Transverse colon (tissue), 4 donors: ENCODE results near the gene PICK1.
"Not testable (repeated sequence)": the region's sequence is repeated elsewhere in the genome, so short reads cannot be mapped to it uniquely, and the experiment has no call there.

Source experiments
- POLR2AphosphoS5 ChIP-seq, 3 donors: sonication (generic); formaldehyde crosslinking; IDR thresholded peaks; one replicate each; pipeline ENCODE4 v1.6.1; 2016; ENCODE audit warnings: antibody characterized with exemption in 3 of 3
- TF ChIP-seq, protein P1 (sequence below), 5 experiments: fragments of 200-600 bp in 3 of 5; fragments of 450-650 bp in 2 of 5; sonication (generic) in 3 of 5; IDR thresholded peaks; 1 replicate in 2 of 5; 2 replicates in 3 of 5; pipeline ENCODE4 v1.5.1; 2016 to 2017; ENCODE audit warnings: antibody characterized with exemption in 5 of 5, inconsistent platforms in 3 of 5, mild to moderate bottlenecking in 2 of 5, moderate library complexity in 1 of 5

DNA sequence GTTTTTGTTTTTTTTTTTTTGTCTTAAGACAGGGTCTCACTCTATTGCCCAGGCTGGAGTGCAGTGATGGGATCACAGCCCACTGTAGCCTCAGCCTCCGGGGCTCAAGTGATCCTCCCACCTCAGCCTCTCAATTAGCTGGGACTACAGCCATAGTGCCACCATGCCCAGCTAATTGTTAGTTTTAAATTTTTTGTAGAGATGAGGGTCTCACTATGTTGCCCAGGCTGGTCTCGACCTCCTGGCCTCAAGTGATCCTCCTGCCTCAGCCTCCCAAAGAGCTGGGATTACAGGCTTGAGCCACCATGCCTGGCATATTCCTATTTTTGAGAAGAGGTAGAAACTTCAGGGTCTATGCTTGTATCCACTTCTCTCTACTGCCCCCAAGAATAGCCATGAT is 61.5 kb downstream of the PICK1 start:
- TF ChIP-seq, protein P1, sequence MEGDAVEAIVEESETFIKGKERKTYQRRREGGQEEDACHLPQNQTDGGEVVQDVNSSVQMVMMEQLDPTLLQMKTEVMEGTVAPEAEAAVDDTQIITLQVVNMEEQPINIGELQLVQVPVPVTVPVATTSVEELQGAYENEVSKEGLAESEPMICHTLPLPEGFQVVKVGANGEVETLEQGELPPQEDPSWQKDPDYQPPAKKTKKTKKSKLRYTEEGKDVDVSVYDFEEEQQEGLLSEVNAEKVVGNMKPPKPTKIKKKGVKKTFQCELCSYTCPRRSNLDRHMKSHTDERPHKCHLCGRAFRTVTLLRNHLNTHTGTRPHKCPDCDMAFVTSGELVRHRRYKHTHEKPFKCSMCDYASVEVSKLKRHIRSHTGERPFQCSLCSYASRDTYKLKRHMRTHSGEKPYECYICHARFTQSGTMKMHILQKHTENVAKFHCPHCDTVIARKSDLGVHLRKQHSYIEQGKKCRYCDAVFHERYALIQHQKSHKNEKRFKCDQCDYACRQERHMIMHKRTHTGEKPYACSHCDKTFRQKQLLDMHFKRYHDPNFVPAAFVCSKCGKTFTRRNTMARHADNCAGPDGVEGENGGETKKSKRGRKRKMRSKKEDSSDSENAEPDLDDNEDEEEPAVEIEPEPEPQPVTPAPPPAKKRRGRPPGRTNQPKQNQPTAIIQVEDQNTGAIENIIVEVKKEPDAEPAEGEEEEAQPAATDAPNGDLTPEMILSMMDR (IDR thresholded peaks at IDR 0.05): not testable (repeated sequence)
- TF ChIP-seq POLR2AphosphoS5 (IDR thresholded peaks at IDR 0.05): not testable (repeated sequence)
